IMR-90 (cell line): ENCODE measurements around the gene HMGXB3. TPM values are rescaled to one million over a fixed set of nuclear protein-coding genes. Genes with fewer than 3 reads are reported as not detected.

Experiments used
- ATAC-seq: fragments of 200-7000 bp; cut with Tn5 transposase; 2 replicates; pipeline ENCODE4 v1.9.1; 2020; ENCODE audit warnings: low read depth, mild to moderate bottlenecking, moderate library complexity
- BruUV-seq: library from RNA; stranded (reverse); fragments of 400-500 nt; replicated peaks from 2 replicates; lab custom pipeline; 2021; lab: Mats Ljungman, UMichigan
- CTCF ChIA-PET: fragments of 300-600 bp; formaldehyde crosslinking; extraction: SDS; loops from one replicate; lab custom pipeline; 2021; ENCODE audit warnings: antibody characterized with exemption; lab: Yijun Ruan, JAX
- POLR2A ChIA-PET: fragments of 300-600 bp; sonication (Branson Sonifier 250); formaldehyde crosslinking; loops from one replicate; lab custom pipeline; 2022; ENCODE audit warnings: antibody characterized with exemption; ENCODE audit not compliant: unreplicated experiment; lab: Charles Lee
- DNase-seq: peaks from one replicate; pipeline ENCODE4 v3.0.0; 2013
- H2AFZ ChIP-seq: replicated peaks from 2 replicates; pipeline ENCODE3; 2013; ENCODE audit warnings: low read length, mild to moderate bottlenecking; ENCODE audit not compliant: poor library complexity
- H2AK5ac ChIP-seq: 2 replicates; pipeline ENCODE4 v1.6.1; 2013; ENCODE audit warnings: low read depth, low read length, inconsistent platforms
- H2AK9ac ChIP-seq: replicated peaks from 2 replicates; pipeline ENCODE3; 2013; ENCODE audit warnings: mild to moderate bottlenecking, low read depth, low read length, moderate library complexity; ENCODE audit not compliant: poor library complexity
- H2BK120ac ChIP-seq: 2 replicates; pipeline ENCODE4 v1.6.1; 2013; ENCODE audit warnings: low read depth, low read length, inconsistent platforms
- H2BK15ac ChIP-seq: 3 replicates; pipeline ENCODE4 v1.6.1; 2013; ENCODE audit warnings: low read depth, low read length, inconsistent platforms
- H2BK20ac ChIP-seq: 2 replicates; pipeline ENCODE4 v1.6.1; 2013; ENCODE audit warnings: low read depth, mild to moderate bottlenecking, inconsistent platforms, low read length, moderate library complexity
- H2BK5ac ChIP-seq: 2 replicates; pipeline ENCODE4 v1.6.1; 2013; ENCODE audit warnings: mild to moderate bottlenecking, low read depth, low read length, inconsistent platforms; ENCODE audit not compliant: poor library complexity, severe bottlenecking
- H3K14ac ChIP-seq: replicated peaks from 2 replicates; pipeline ENCODE4 v1.6.1; 2013; ENCODE audit warnings: low read depth, low read length, inconsistent platforms
- H3K18ac ChIP-seq: 2 replicates; pipeline ENCODE4 v1.6.1; 2013; ENCODE audit warnings: low read depth, low read length, control low read depth
- H3K23ac ChIP-seq: 2 replicates; pipeline ENCODE4 v1.6.1; 2013; ENCODE audit warnings: low read depth, low read length, inconsistent platforms
- H3K27ac ChIP-seq: 2 replicates; pipeline ENCODE4 v1.5.1; 2013; ENCODE audit warnings: mild to moderate bottlenecking, control low read depth, low read length; ENCODE audit not compliant: insufficient read depth
- H3K27me3 ChIP-seq: 2 replicates; pipeline ENCODE4 v1.6.1; 2013; ENCODE audit warnings: low read length; ENCODE audit not compliant: control insufficient read depth, insufficient read depth
- H3K36me3 ChIP-seq: 2 replicates; pipeline ENCODE4 v1.6.1; 2013; ENCODE audit warnings: low read length, mixed read lengths; ENCODE audit not compliant: control insufficient read depth, insufficient read depth
- H3K4ac ChIP-seq: 2 replicates; pipeline ENCODE4 v1.6.1; 2013; ENCODE audit warnings: low read depth, low read length, inconsistent platforms
- H3K4me1 ChIP-seq: 2 replicates; pipeline ENCODE4 v1.6.1; 2013; ENCODE audit warnings: low read length, mixed read lengths; ENCODE audit not compliant: control insufficient read depth, insufficient read depth
- H3K4me2 ChIP-seq: 2 replicates; pipeline ENCODE4 v1.6.1; 2013; ENCODE audit warnings: low read depth, mild to moderate bottlenecking, control low read depth, low read length, moderate library complexity
- H3K4me3 ChIP-seq: 2 replicates; pipeline ENCODE4 v1.5.1; 2013; ENCODE audit warnings: low read depth, mild to moderate bottlenecking, control low read depth, low read length, moderate library complexity; ENCODE audit not compliant: insufficient read depth
- H3K56ac ChIP-seq: 2 replicates; pipeline ENCODE4 v1.6.1; 2013; ENCODE audit warnings: low read length, inconsistent platforms; ENCODE audit not compliant: insufficient read depth; ENCODE audit errors: extremely low read depth
- H3K79me1 ChIP-seq, 2 experiments: 2 replicates each; pipeline ENCODE4 v1.6.1; 2013; ENCODE audit warnings: low read length in 2 of 2, inconsistent platforms in 1 of 2, low read depth in 1 of 2
- H3K9ac ChIP-seq: 2 replicates; pipeline ENCODE4 v1.6.1; 2013; ENCODE audit warnings: low read depth, low read length, control low read depth
- H3K9me1 ChIP-seq: 2 replicates; pipeline ENCODE4 v1.6.1; 2013; ENCODE audit warnings: low read length, inconsistent platforms; ENCODE audit not compliant: insufficient read depth
- H3K9me3 ChIP-seq: 2 replicates; pipeline ENCODE4 v1.6.1; 2013; ENCODE audit warnings: low read length; ENCODE audit not compliant: control insufficient read depth, insufficient read depth
- H4K20me1 ChIP-seq: 2 replicates; pipeline ENCODE4 v1.6.1; 2013; ENCODE audit warnings: low read length, inconsistent platforms; ENCODE audit not compliant: insufficient read depth
- H4K5ac ChIP-seq: 2 replicates; pipeline ENCODE4 v1.6.1; 2013; ENCODE audit warnings: mild to moderate bottlenecking, low read depth, low read length, control low read depth
- H4K8ac ChIP-seq, 2 experiments: 2 replicates each; pipeline ENCODE4 v1.6.1; 2013; ENCODE audit warnings: low read depth in 2 of 2, low read length in 2 of 2, control low read depth in 1 of 2, inconsistent platforms in 1 of 2
- H4K91ac ChIP-seq: 2 replicates; pipeline ENCODE4 v1.6.1; 2013; ENCODE audit warnings: low read depth, low read length, inconsistent platforms; ENCODE audit not compliant: insufficient read depth
- BHLHE40 ChIP-seq: fragments of 150-350 bp; IDR thresholded peaks from 2 replicates; pipeline ENCODE4 v1.6.1; 2016; ENCODE audit warnings: mild to moderate bottlenecking, low read depth, low read length
- CEBPB ChIP-seq: IDR thresholded peaks from 2 replicates; pipeline ENCODE4 v1.6.1; 2012; ENCODE audit warnings: low read depth, low read length, improper control_type of control experiment
- CHD1 ChIP-seq: IDR thresholded peaks from 2 replicates; pipeline ENCODE4 v1.6.1; 2012; ENCODE audit warnings: low read depth, low read length, improper control_type of control experiment
- CTCF ChIP-seq: conservative IDR thresholded peaks from 2 replicates; pipeline ENCODE4 v1.5.1; 2012; ENCODE audit warnings: mild to moderate bottlenecking, low read depth, low read length, improper control_type of control experiment
- ELK1 ChIP-seq: fragments of 150-350 bp; IDR thresholded peaks from 2 replicates; pipeline ENCODE4 v1.6.1; 2016; ENCODE audit warnings: low read depth, mild to moderate bottlenecking, low read length, moderate library complexity, borderline replicate concordance
- FOS ChIP-seq: fragments of 150-350 bp; IDR thresholded peaks from 2 replicates; pipeline ENCODE4 v1.6.1; 2016; ENCODE audit warnings: low read depth, low read length
- MAFK ChIP-seq: IDR thresholded peaks from 2 replicates; pipeline ENCODE4 v1.6.1; 2012; ENCODE audit warnings: low read depth, low read length, improper control_type of control experiment
- MAZ ChIP-seq: IDR thresholded peaks from 2 replicates; pipeline ENCODE4 v1.6.1; 2012; ENCODE audit warnings: low read depth, mild to moderate bottlenecking, low read length, improper control_type of control experiment, moderate library complexity, borderline replicate concordance
- MXI1 ChIP-seq: IDR thresholded peaks from 2 replicates; pipeline ENCODE4 v1.6.1; 2012; ENCODE audit warnings: low read depth, mild to moderate bottlenecking, low read length, moderate library complexity, borderline replicate concordance
- NFE2L2 ChIP-seq: fragments of 150-350 bp; IDR thresholded peaks from 2 replicates; pipeline ENCODE4 v1.6.1; 2016; ENCODE audit warnings: low read depth, mild to moderate bottlenecking, low read length
- POLR2A ChIP-seq: IDR thresholded peaks from 2 replicates; pipeline ENCODE4 v1.6.1; 2012; ENCODE audit warnings: mild to moderate bottlenecking, low read depth, low read length
- RFX5 ChIP-seq: IDR thresholded peaks from 2 replicates; pipeline ENCODE4 v1.8.0; 2012; ENCODE audit warnings: low read depth, mild to moderate bottlenecking, low read length, moderate library complexity
- SMC3 ChIP-seq: fragments of 150-350 bp; IDR thresholded peaks from 2 replicates; pipeline ENCODE4 v1.6.1; 2016; ENCODE audit warnings: low read depth, mild to moderate bottlenecking, antibody characterized with exemption, low read length, moderate library complexity
- USF2 ChIP-seq: fragments of 150-350 bp; IDR thresholded peaks from 2 replicates; pipeline ENCODE4 v1.6.1; 2017; ENCODE audit warnings: mild to moderate bottlenecking, antibody characterized with exemption, low read length, low read depth
- WGBS, 2 experiments: methylation state at CpG; one replicate each; pipeline versions ENCODE4 v1.1.5 to v1.1.7; 2013; ENCODE audit warnings: missing lambda C conversion rate in 2 of 2; ENCODE audit not compliant: insufficient read length in 1 of 2; ENCODE audit errors: extremely low coverage in 2 of 2; 5-methylcytosine and 5-hydroxymethylcytosine counted together
- dilution Hi-C: fragments of 300-500 bp; cut with HindIII; formaldehyde crosslinking; loops from one replicate; pipeline ENCODE4 v1.14.3; 2018; ENCODE audit warnings: low sequenced_read_pairs; ENCODE audit not compliant: unreplicated experiment
- in situ Hi-C: fragments of 300-500 bp; cut with MboI; formaldehyde crosslinking; loops from 3 replicates; pipeline ENCODE4 v1.14.3; 2019; ENCODE audit warnings: low sequenced_read_pairs, inconsistent platforms, mixed read lengths
- intact Hi-C: fragments of 100-400 bp; cut with micrococcal nuclease; formaldehyde crosslinking; loops from 2 replicates; pipeline ENCODE4 v1.10.0; 2022
- polyA plus RNA-seq, 3 experiments: library from polyadenylated mRNA; depleted of rRNA; stranded (reverse); fragments of >200 nt; gene quantifications; 2 replicates each; pipeline ENCODE4 v1.2.3, GENCODE V29; 2012; ENCODE audit warnings: low replicate concordance in 1 of 3
- total RNA-seq: library from RNA; depleted of rRNA; stranded (reverse); fragments of >200 nt; gene quantifications from 2 replicates; pipeline ENCODE4 v1.2.3, GENCODE V29; 2012

HMGXB3 gene
- total and polyA plus RNA-seq, 2 of the 4 experiments (the other 2 are of a cell fraction), result 27.6 to 30.6 TPM

DNA sequence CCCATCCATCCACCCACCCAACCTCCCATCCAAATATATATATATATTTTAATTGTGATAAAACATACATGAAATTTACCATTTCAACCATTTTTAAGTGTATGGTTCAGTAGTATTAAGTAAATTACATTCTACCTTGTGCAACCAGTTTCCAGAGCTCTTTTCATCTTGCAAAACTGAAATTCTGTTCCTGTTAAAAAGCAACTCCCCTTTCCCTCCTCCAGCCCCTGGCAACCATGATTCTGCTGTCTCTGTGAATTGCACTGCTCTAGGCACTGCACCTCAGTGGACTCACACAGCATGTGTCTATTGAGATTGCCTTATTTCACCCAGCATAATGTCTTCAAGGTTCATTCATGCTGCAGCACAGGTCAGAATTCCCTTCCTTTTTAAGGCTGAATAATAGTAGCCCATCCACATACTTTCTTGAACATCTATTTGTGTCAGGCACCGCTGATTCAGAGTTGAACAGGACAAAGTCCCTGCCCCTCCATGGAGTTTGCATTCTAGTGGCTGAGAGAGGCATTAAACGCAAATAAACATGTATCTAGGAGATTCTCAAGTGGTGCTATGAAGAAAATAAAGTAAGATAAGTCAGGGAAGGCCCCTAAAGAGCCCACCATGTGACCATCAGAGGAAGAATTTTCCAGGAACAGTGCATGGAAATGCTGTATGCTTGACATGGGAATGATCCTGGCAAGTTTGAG lies 61.8 kb downstream of the HMGXB3 start:
- WGBS, 2 experiments, result no CpG with 5 or more reads among the region's 2 CpGs
- Histone ChIP-seq H2BK5ac (no peak overlapping the region), H4K20me1 (no peaks in the 10 kb centered on the region), H3K56ac (no peak overlapping the region), H4K8ac (peak overlapping the region in 1 of 2 experiments; percentile 0; a peak in 1 of 4 replicates), H4K91ac (no peak overlapping the region), H3K9me3 (no peaks in the 10 kb centered on the region), H3K27me3 (no peaks in the 10 kb centered on the region), H3K23ac (peak overlapping the region; percentile 52; the same call in 1 of the 2 replicates), H3K9ac (no peak overlapping the region), H3K18ac (no peak overlapping the region), H3K4me3 (no peak overlapping the region), H3K27ac (no peak overlapping the region), H4K5ac (no peak overlapping the region), H3K9me1 (peaks cover 53% of the 10 kb centered on the region), H3K36me3 (no peaks in the 10 kb centered on the region), H2AK5ac (peak overlapping the region; percentile 79; the same call in 1 of the 2 replicates), H3K4me2 (no peak overlapping the region; the same call in 1 of the 2 replicates), H3K79me1 (no peaks in the 10 kb centered on the region; a peak in 1 of 4 replicates), H2BK15ac (peak overlapping the region; percentile 74; the same call in 2 of the 3 replicates), H3K4ac (peak overlapping the region; percentile 63), H3K14ac (peak overlapping the region; percentile 79), H3K4me1 (peaks cover 36% of the 10 kb centered on the region), H2AFZ (no peak overlapping the region), H2BK120ac (peak overlapping the region; percentile 26; the same call in 1 of the 2 replicates), H2BK20ac (peak overlapping the region; percentile 67), H2AK9ac (no peak overlapping the region)
- intact Hi-C loops, result no loop called here
- ChIA-PET POLR2A (no interaction called here), CTCF (interaction anchor here (1.0 kb wide), 1 partner anchor 50 kb away, joined by 3 read pairs; no protein-coding TSS in a partner anchor)
- dilution Hi-C loops, result no loop called here
- ATAC-seq (peak; percentile 40), DNase-seq (peak; percentile 52)
- in situ Hi-C loops, result no loop called here
- BruUV-seq, result no TSS peak
- no peak for TF ChIP-seq POLR2A
- TF ChIP-seq CEBPB, result no peak
- TF ChIP-seq MAFK, result no peak
- TF ChIP-seq CHD1, result no peak
- TF ChIP-seq CTCF, result peak; percentile 13; the same call in 1 of the 2 replicates
- no peak for TF ChIP-seq FOS
- TF ChIP-seq ELK1, result no peak
- peak; percentile 41; the same call in 1 of the 2 replicates for TF ChIP-seq USF2
- peak; percentile 72 for TF ChIP-seq RFX5
- TF ChIP-seq MXI1, result no peak
- no peak for TF ChIP-seq NFE2L2
- TF ChIP-seq BHLHE40, result no peak
- TF ChIP-seq SMC3, result no peak
- no peak for TF ChIP-seq MAZ
